Activated T-helper 1 cell treated with anti-CD3 and anti-CD28 coated beads, Interleukin-12 subunit alpha, Interleukin-12 subunit beta, Interleukin-2, Interleukin-4 antibody, amounts not matched to agents 30 ng/mL and 10 ng/mL and 1 ng/mL, durations not matched to agents 14 hours and 24 hours and 36 hours (primary cell): ENCODE results near the gene SDHB. TPM values are rescaled to one million over a fixed set of nuclear protein-coding genes. Genes with fewer than 3 reads are reported as not detected.

Experiments used
- DNase-seq: peaks from one replicate; pipeline ENCODE4 v3.0.0; 2021; ENCODE audit warnings: low spot score
- H3K27ac Mint-ChIP-seq: one replicate; pipeline ENCODE4 v1.8.0; 2021; ENCODE audit warnings: mild to moderate bottlenecking, mixed read lengths
- H3K27me3 Mint-ChIP-seq: one replicate; pipeline ENCODE4 v1.8.0; 2022; ENCODE audit warnings: mild to moderate bottlenecking, moderate library complexity, mixed read lengths; ENCODE audit not compliant: insufficient read depth
- H3K36me3 Mint-ChIP-seq: one replicate; pipeline ENCODE4 v1.8.0; 2021; ENCODE audit warnings: low read depth, mixed read lengths
- H3K4me1 Mint-ChIP-seq: one replicate; pipeline ENCODE4 v1.8.0; 2021; ENCODE audit warnings: low read depth, mixed read lengths
- H3K4me3 Mint-ChIP-seq: one replicate; pipeline ENCODE4 v1.8.0; 2021; ENCODE audit warnings: mild to moderate bottlenecking, moderate library complexity, mixed read lengths
- H3K9me3 Mint-ChIP-seq: one replicate; pipeline ENCODE4 v1.8.0; 2021; ENCODE audit warnings: mixed read lengths
- intact Hi-C: fragments of 100-400 bp; cut with micrococcal nuclease; formaldehyde crosslinking; loops from one replicate; pipeline ENCODE4 v1.15.1; 2024
- total RNA-seq: library from RNA; stranded (reverse); gene quantifications from 2 replicates; pipeline ENCODE4 v1.2.3, GENCODE V29; 2022

SDHB gene
- total RNA-seq, 1 donor from 2014 or later = 137 TPM

GRCh38 chr1:17030206-17030605, 23.6 kb downstream of the SDHB start:
- Mint-ChIP-seq H3K4me3 (no peak overlapping the region), H3K27me3 (no peaks in the 10 kb centered on the region), H3K9me3 (no peaks in the 10 kb centered on the region), H3K4me1 (no peaks in the 10 kb centered on the region), H3K27ac (no peak overlapping the region), H3K36me3 (peaks cover 25% of the 10 kb centered on the region)
- DNase-seq = no peak
- intact Hi-C loops = no loop called here

- no peak for DNase-seq
- no peak overlapping the region for H3K27ac Mint-ChIP-seq
- intact Hi-C loops = no loop called here
- H3K4me1 Mint-ChIP-seq = no peaks in the 10 kb centered on the region
- no peaks in the 10 kb centered on the region for H3K27me3 Mint-ChIP-seq
- H3K36me3 Mint-ChIP-seq = peaks cover 33% of the 10 kb centered on the region
- no peak overlapping the region for H3K4me3 Mint-ChIP-seq
- H3K9me3 Mint-ChIP-seq = no peaks in the 10 kb centered on the region
These were observed 25.1 kb downstream of the SDHB start for GRCh38 chr1:17028662-17029188.

GRCh38 chr1:17027900-17028299, 25.9 kb downstream of the SDHB start:
- H3K4me3 Mint-ChIP-seq = no peak overlapping the region
- peaks cover 5% of the 10 kb centered on the region for H3K4me1 Mint-ChIP-seq
- intact Hi-C loops = no loop called here
- H3K9me3 Mint-ChIP-seq = no peaks in the 10 kb centered on the region
- peaks cover 33% of the 10 kb centered on the region for H3K36me3 Mint-ChIP-seq
- H3K27ac Mint-ChIP-seq = no peak overlapping the region
- DNase-seq = no peak
- H3K27me3 Mint-ChIP-seq = no peaks in the 10 kb centered on the region

GRCh38 chr1:17027403-17027802, 26.4 kb downstream of the SDHB start:
- H3K4me3 Mint-ChIP-seq = no peak overlapping the region
- H3K9me3 Mint-ChIP-seq = no peaks in the 10 kb centered on the region
- no peak overlapping the region for H3K27ac Mint-ChIP-seq
- H3K4me1 Mint-ChIP-seq = peaks cover 8% of the 10 kb centered on the region
- peaks cover 33% of the 10 kb centered on the region for H3K36me3 Mint-ChIP-seq
- H3K27me3 Mint-ChIP-seq = no peaks in the 10 kb centered on the region
- no peak for DNase-seq
- intact Hi-C loops = no loop called here

GRCh38 chr1:17024721-17025120, 29.1 kb downstream of the SDHB start:
- no peaks in the 10 kb centered on the region for H3K27me3 Mint-ChIP-seq
- intact Hi-C loops = no loop called here
- H3K36me3 Mint-ChIP-seq = peaks cover 46% of the 10 kb centered on the region
- H3K4me1 Mint-ChIP-seq = peaks cover 10% of the 10 kb centered on the region
- no peak overlapping the region for H3K4me3 Mint-ChIP-seq
- no peak for DNase-seq
- no peaks in the 10 kb centered on the region for H3K9me3 Mint-ChIP-seq
- H3K27ac Mint-ChIP-seq = no peak overlapping the region

- intact Hi-C loops = no loop called here
- Mint-ChIP-seq H3K27me3 (no peaks in the 10 kb centered on the region), H3K27ac (no peak overlapping the region)
These were observed 30.3 kb downstream of the SDHB start for GRCh38 chr1:17023573-17023972.

GRCh38 chr1:17023102-17023501, 30.7 kb downstream of the SDHB start:
- no peaks in the 10 kb centered on the region for H3K27me3 Mint-ChIP-seq
- DNase-seq = no peak
- peaks cover 21% of the 10 kb centered on the region for H3K4me1 Mint-ChIP-seq
- H3K4me3 Mint-ChIP-seq = no peak overlapping the region
- no peaks in the 10 kb centered on the region for H3K9me3 Mint-ChIP-seq
- H3K36me3 Mint-ChIP-seq = peaks cover 48% of the 10 kb centered on the region
- no peak overlapping the region for H3K27ac Mint-ChIP-seq
- intact Hi-C loops = no loop called here

More at GRCh38 chr1:17023573-17023972, 30.3 kb downstream of the SDHB start:
- no peak for DNase-seq
- Mint-ChIP-seq H3K4me3 (no peak overlapping the region), H3K36me3 (peaks cover 49% of the 10 kb centered on the region), H3K9me3 (no peaks in the 10 kb centered on the region), H3K4me1 (peaks cover 21% of the 10 kb centered on the region)

GRCh38 chr1:17021896-17022295, 31.9 kb downstream of the SDHB start:
- no peaks in the 10 kb centered on the region for H3K27me3 Mint-ChIP-seq
- H3K27ac Mint-ChIP-seq = no peak overlapping the region
- no peak for DNase-seq
- no peak overlapping the region for H3K4me3 Mint-ChIP-seq
- intact Hi-C loops = no loop called here
- H3K9me3 Mint-ChIP-seq = no peaks in the 10 kb centered on the region
- peaks cover 40% of the 10 kb centered on the region for H3K36me3 Mint-ChIP-seq
- peaks cover 21% of the 10 kb centered on the region for H3K4me1 Mint-ChIP-seq

GRCh38 chr1:17020502-17020901, 33.3 kb downstream of the SDHB start:
- Mint-ChIP-seq H3K4me3 (no peak overlapping the region), H3K4me1 (peaks cover 21% of the 10 kb centered on the region), H3K27me3 (no peaks in the 10 kb centered on the region), H3K9me3 (no peaks in the 10 kb centered on the region), H3K36me3 (peaks cover 39% of the 10 kb centered on the region), H3K27ac (no peak overlapping the region)
- no peak for DNase-seq
- intact Hi-C loops = no loop called here

GRCh38 chr1:17018849-17019248, 35.0 kb downstream of the SDHB start:
- no peak overlapping the region for H3K27ac Mint-ChIP-seq
- H3K9me3 Mint-ChIP-seq = no peaks in the 10 kb centered on the region
- peaks cover 31% of the 10 kb centered on the region for H3K36me3 Mint-ChIP-seq
- H3K27me3 Mint-ChIP-seq = no peaks in the 10 kb centered on the region
- intact Hi-C loops = no loop called here
- H3K4me3 Mint-ChIP-seq = no peak overlapping the region
- H3K4me1 Mint-ChIP-seq = peaks cover 26% of the 10 kb centered on the region
- no peak for DNase-seq

GRCh38 chr1:17017435-17017834, 36.4 kb downstream of the SDHB start:
- no peak overlapping the region for H3K27ac Mint-ChIP-seq
- no peak overlapping the region for H3K4me3 Mint-ChIP-seq
- peaks cover 28% of the 10 kb centered on the region for H3K36me3 Mint-ChIP-seq
- intact Hi-C loops = no loop called here
- H3K9me3 Mint-ChIP-seq = no peaks in the 10 kb centered on the region
- H3K27me3 Mint-ChIP-seq = peaks cover 4% of the 10 kb centered on the region
- peaks cover 18% of the 10 kb centered on the region for H3K4me1 Mint-ChIP-seq
- no peak for DNase-seq

GRCh38 chr1:17016317-17016661, 37.5 kb downstream of the SDHB start:
- intact Hi-C loops = no loop called here
- Mint-ChIP-seq H3K4me3 (no peak overlapping the region), H3K36me3 (peaks cover 22% of the 10 kb centered on the region), H3K4me1 (peaks cover 22% of the 10 kb centered on the region), H3K9me3 (no peaks in the 10 kb centered on the region), H3K27ac (no peak overlapping the region), H3K27me3 (peaks cover 4% of the 10 kb centered on the region)
- no peak for DNase-seq

GRCh38 chr1:17014671-17015567, 38.9 kb downstream of the SDHB start:
- H3K27me3 Mint-ChIP-seq = peaks cover 4% of the 10 kb centered on the region
- no peaks in the 10 kb centered on the region for H3K9me3 Mint-ChIP-seq
- no peak overlapping the region for H3K27ac Mint-ChIP-seq
- DNase-seq = no peak
- intact Hi-C loops = no loop called here
- H3K36me3 Mint-ChIP-seq = peaks cover 17% of the 10 kb centered on the region
- peaks cover 34% of the 10 kb centered on the region for H3K4me1 Mint-ChIP-seq
- no peak overlapping the region for H3K4me3 Mint-ChIP-seq
